ENCODE measurements around the gene WIPI1. TPM values are rescaled to one million over a fixed set of nuclear protein-coding genes. Genes with fewer than 3 reads are reported as not detected.
A peak's percentile ranks its signal among the peaks of the same experiment; 100 is the strongest.

WIPI1 gene
- total and polyA plus RNA-seq, 2 of the 13 experiments (the other 11 are each of a cell fraction or from before 2014, with no cell fraction given): 29.4 to 141 TPM

GRCh38 chr17:68457168-68457538 lies at the start of gene WIPI1 (continued):
- no peak for TF ChIP-seq U2AF1 (optimal IDR thresholded peaks at IDR 0.05; ENCODE audit: low read depth, low read length)
- 0 out of 2 replicates have a peak, but pooled peaks have one; percentile 42 for TF ChIP-seq ZSCAN30 (CRISPR knock-in tag; IDR thresholded peaks at IDR 0.05)
- TF ChIP-seq PHF21A (CRISPR knock-in tag; IDR thresholded peaks at IDR 0.05): no peak
- TF ChIP-seq ZFYVE20 (CRISPR knock-in tag; IDR thresholded peaks at IDR 0.05; ENCODE audit: borderline replicate concordance, low read depth): no peak
- TF ChIP-seq FOXJ3 (CRISPR knock-in tag; IDR thresholded peaks at IDR 0.05; ENCODE audit: borderline replicate concordance): no peak
- no peak for TF ChIP-seq HMG20A (CRISPR knock-in tag; IDR thresholded peaks at IDR 0.05; ENCODE audit: borderline replicate concordance)
- TF ChIP-seq ZNF235 (CRISPR knock-in tag; IDR thresholded peaks at IDR 0.05; ENCODE audit: borderline replicate concordance): no peak; the same call in none of the 2 replicates
- TF ChIP-seq CBX1 (IDR thresholded peaks at IDR 0.05; ENCODE audit: low read depth): no peak
- no peak; the same call in 1 of the 2 replicates for TF ChIP-seq ARID4A (CRISPR knock-in tag; IDR thresholded peaks at IDR 0.05; ENCODE audit: borderline replicate concordance)
- no peak for TF ChIP-seq HNF4A (CRISPR knock-in tag; IDR thresholded peaks at IDR 0.05)
- TF ChIP-seq SP4 (CRISPR knock-in tag; IDR thresholded peaks at IDR 0.05): no peak
- no peak for TF ChIP-seq NFAT5 (CRISPR knock-in tag; IDR thresholded peaks at IDR 0.05)
- no peak for TF ChIP-seq KLF13 (CRISPR knock-in tag; IDR thresholded peaks at IDR 0.05)

Measured in HepG2 (cell line).